ENCODE results near the gene PLPPR4. TPM values are rescaled to one million over a fixed set of nuclear protein-coding genes. Genes with fewer than 3 reads are reported as not detected.

The PLPPR4 gene
- total RNA-seq = not detected

- H3K36me3 Mint-ChIP-seq (ENCODE audit: insufficient read depth in 2 of 2) = no peaks in the 10 kb centered on the region
- peaks cover 0 to 2% of the 10 kb centered on the region in 2 donors for H3K9me3 Mint-ChIP-seq
- peak within 1 kb of the TSS; percentile 56 to 73 for H3K4me3 Mint-ChIP-seq
- ATAC-seq (replicated peaks in 1 of 2) = peak; percentile 51 to 54
- DNase-seq = peak; percentile 5 to 6
- peaks cover 5% of the 10 kb centered on the region for H3K4me1 Mint-ChIP-seq (ENCODE audit: low read depth)
- peaks cover 50% of the 10 kb centered on the region for H3K27me3 Mint-ChIP-seq (ENCODE audit: low read depth)
- H3K27ac Mint-ChIP-seq = no peak within 1 kb of the TSS
These were observed at the start of gene PLPPR4 for GRCh38 chr1:99264201-99265021. PLPPR4 (plus strand) TSS chr1:99264492; CDS start chr1:99264594, 102 bp downstream.

- DNase-seq (no peak), ATAC-seq (replicated peaks in 1 of 2) (no peak)
- Mint-ChIP-seq H3K9me3 (peaks cover 2 to 6% of the 10 kb centered on the region in 2 donors), H3K27me3 (ENCODE audit: low read depth) (peaks cover 18% of the 10 kb centered on the region), H3K4me1 (ENCODE audit: low read depth) (peaks cover 6% of the 10 kb centered on the region), H3K36me3 (ENCODE audit: insufficient read depth in 2 of 2) (peaks cover 0 to 3% of the 10 kb centered on the region in 2 donors), H3K27ac (no peak overlapping the region), H3K4me3 (no peak overlapping the region)
These were observed 47.3 kb upstream of the PLPPR4 start for GRCh38 chr1:99216956-99217355.

GRCh38 chr1:99217599-99217998 lies 46.7 kb upstream of the PLPPR4 start:
- H3K27ac Mint-ChIP-seq = no peak overlapping the region
- H3K4me3 Mint-ChIP-seq = no peak overlapping the region
- peaks cover 18% of the 10 kb centered on the region for H3K27me3 Mint-ChIP-seq (ENCODE audit: low read depth)

GRCh38 chr1:99218572-99218971 lies 45.7 kb upstream of the PLPPR4 start:
- Mint-ChIP-seq H3K27ac (no peak overlapping the region), H3K36me3 (ENCODE audit: insufficient read depth in 2 of 2) (peaks cover 0 to 3% of the 10 kb centered on the region in 2 donors)

More at GRCh38 chr1:99217599-99217998, 46.7 kb upstream of the PLPPR4 start:
- Mint-ChIP-seq H3K4me1 (ENCODE audit: low read depth) (peaks cover 6% of the 10 kb centered on the region), H3K36me3 (ENCODE audit: insufficient read depth in 2 of 2) (peaks cover 0 to 3% of the 10 kb centered on the region in 2 donors), H3K9me3 (peaks cover 2 to 6% of the 10 kb centered on the region in 2 donors)
- DNase-seq = no peak
- no peak for ATAC-seq (replicated peaks in 1 of 2)

GRCh38 chr1:99218999-99219398 lies 45.3 kb upstream of the PLPPR4 start:
- Mint-ChIP-seq H3K36me3 (ENCODE audit: insufficient read depth in 2 of 2) (peaks cover 0 to 3% of the 10 kb centered on the region in 2 donors), H3K27ac (no peak overlapping the region), H3K9me3 (peaks cover 2 to 6% of the 10 kb centered on the region in 2 donors), H3K4me1 (ENCODE audit: low read depth) (peaks cover 6% of the 10 kb centered on the region), H3K4me3 (no peak overlapping the region), H3K27me3 (ENCODE audit: low read depth) (peaks cover 18% of the 10 kb centered on the region)
- DNase-seq (no peak), ATAC-seq (replicated peaks in 1 of 2) (peak in 1 of 2 donors; percentile 21)

More at GRCh38 chr1:99218572-99218971, 45.7 kb upstream of the PLPPR4 start:
- ATAC-seq (replicated peaks in 1 of 2) (no peak), DNase-seq (no peak)
- H3K4me3 Mint-ChIP-seq = no peak overlapping the region
- peaks cover 2 to 6% of the 10 kb centered on the region in 2 donors for H3K9me3 Mint-ChIP-seq
- H3K4me1 Mint-ChIP-seq (ENCODE audit: low read depth) = peaks cover 6% of the 10 kb centered on the region
- peaks cover 18% of the 10 kb centered on the region for H3K27me3 Mint-ChIP-seq (ENCODE audit: low read depth)

- Mint-ChIP-seq H3K4me1 (ENCODE audit: low read depth) (no peaks in the 10 kb centered on the region), H3K27ac (no peak overlapping the region), H3K4me3 (no peak overlapping the region), H3K9me3 (no peaks in the 10 kb centered on the region), H3K36me3 (ENCODE audit: insufficient read depth in 2 of 2) (no peaks in the 10 kb centered on the region), H3K27me3 (ENCODE audit: low read depth) (peaks cover 7% of the 10 kb centered on the region)
- no peak for ATAC-seq (replicated peaks in 1 of 2)
- DNase-seq = no peak
These were observed 37.0 kb upstream of the PLPPR4 start for GRCh38 chr1:99227056-99227897.

- Mint-ChIP-seq H3K27ac (no peak overlapping the region), H3K27me3 (ENCODE audit: low read depth) (peaks cover 7% of the 10 kb centered on the region), H3K9me3 (no peaks in the 10 kb centered on the region), H3K36me3 (ENCODE audit: insufficient read depth in 2 of 2) (no peaks in the 10 kb centered on the region), H3K4me3 (no peak overlapping the region), H3K4me1 (ENCODE audit: low read depth) (no peaks in the 10 kb centered on the region)
- ATAC-seq (replicated peaks in 1 of 2) (no peak), DNase-seq (no peak)
These were observed 36.1 kb upstream of the PLPPR4 start for GRCh38 chr1:99228153-99228552.

- no peaks in the 10 kb centered on the region for H3K4me1 Mint-ChIP-seq (ENCODE audit: low read depth)
- H3K27me3 Mint-ChIP-seq (ENCODE audit: low read depth) = peaks cover 7% of the 10 kb centered on the region
- H3K4me3 Mint-ChIP-seq = no peak overlapping the region
- ATAC-seq (replicated peaks in 1 of 2) (no peak), DNase-seq (no peak)
- no peaks in the 10 kb centered on the region for H3K36me3 Mint-ChIP-seq (ENCODE audit: insufficient read depth in 2 of 2)
- no peak overlapping the region for H3K27ac Mint-ChIP-seq
- no peaks in the 10 kb centered on the region for H3K9me3 Mint-ChIP-seq
These were observed 35.2 kb upstream of the PLPPR4 start for GRCh38 chr1:99229122-99229521.

GRCh38 chr1:99230695-99231094 lies 33.6 kb upstream of the PLPPR4 start:
- H3K27ac Mint-ChIP-seq = no peak overlapping the region
- ATAC-seq (replicated peaks in 1 of 2) (no peak), DNase-seq (no peak)
- no peaks in the 10 kb centered on the region for H3K36me3 Mint-ChIP-seq (ENCODE audit: insufficient read depth in 2 of 2)
- H3K4me1 Mint-ChIP-seq (ENCODE audit: low read depth) = no peaks in the 10 kb centered on the region
- H3K9me3 Mint-ChIP-seq = no peaks in the 10 kb centered on the region
- no peak overlapping the region for H3K4me3 Mint-ChIP-seq
- H3K27me3 Mint-ChIP-seq (ENCODE audit: low read depth) = peaks cover 7% of the 10 kb centered on the region

GRCh38 chr1:99232172-99232571 lies 32.1 kb upstream of the PLPPR4 start:
- ATAC-seq (replicated peaks in 1 of 2) (no peak), DNase-seq (no peak)
- Mint-ChIP-seq H3K9me3 (no peaks in the 10 kb centered on the region), H3K27ac (no peak overlapping the region), H3K4me3 (no peak overlapping the region), H3K4me1 (ENCODE audit: low read depth) (no peaks in the 10 kb centered on the region), H3K27me3 (ENCODE audit: low read depth) (peaks cover 7% of the 10 kb centered on the region), H3K36me3 (ENCODE audit: insufficient read depth in 2 of 2) (no peaks in the 10 kb centered on the region)

GRCh38 chr1:99233446-99233845 lies 30.8 kb upstream of the PLPPR4 start:
- ATAC-seq (replicated peaks in 1 of 2) = no peak
- Mint-ChIP-seq H3K9me3 (no peaks in the 10 kb centered on the region), H3K4me3 (no peak overlapping the region), H3K27ac (no peak overlapping the region), H3K27me3 (ENCODE audit: low read depth) (peaks cover 7% of the 10 kb centered on the region), H3K4me1 (ENCODE audit: low read depth) (no peaks in the 10 kb centered on the region), H3K36me3 (ENCODE audit: insufficient read depth in 2 of 2) (no peaks in the 10 kb centered on the region)
- no peak for DNase-seq

GRCh38 chr1:99236756-99237155 lies 27.5 kb upstream of the PLPPR4 start:
- DNase-seq (no peak), ATAC-seq (replicated peaks in 1 of 2) (no peak)
- Mint-ChIP-seq H3K4me3 (no peak overlapping the region), H3K27ac (no peak overlapping the region), H3K27me3 (ENCODE audit: low read depth) (peaks cover 3% of the 10 kb centered on the region), H3K4me1 (ENCODE audit: low read depth) (no peaks in the 10 kb centered on the region), H3K36me3 (ENCODE audit: insufficient read depth in 2 of 2) (no peaks in the 10 kb centered on the region), H3K9me3 (no peaks in the 10 kb centered on the region)

- DNase-seq = no peak
- no peaks in the 10 kb centered on the region for H3K9me3 Mint-ChIP-seq
- H3K27ac Mint-ChIP-seq = no peak overlapping the region
- H3K36me3 Mint-ChIP-seq (ENCODE audit: insufficient read depth in 2 of 2) = no peaks in the 10 kb centered on the region
- H3K4me1 Mint-ChIP-seq (ENCODE audit: low read depth) = no peaks in the 10 kb centered on the region
- H3K27me3 Mint-ChIP-seq (ENCODE audit: low read depth) = no peaks in the 10 kb centered on the region
- ATAC-seq (replicated peaks in 1 of 2) = no peak
- H3K4me3 Mint-ChIP-seq = no peak overlapping the region
These were observed 24.6 kb upstream of the PLPPR4 start for GRCh38 chr1:99239690-99240089.
